Measurements from ENCODE around the gene AMBRA1. TPM values are rescaled to one million over a fixed set of nuclear protein-coding genes. Genes with fewer than 3 reads are reported as not detected.

AMBRA1 gene
- polyA plus RNA-seq, 1 of the 3 experiments (the other 2 are of a cell fraction): 10.4 TPM

- CTCF ChIA-PET: interaction anchor here (0.9 to 2.7 kb wide), 4 partner anchors 23 to 114 kb away, joined by 4 to 8 read pairs (median 6); partner anchors contain the start of gene CHRM4
Observed at GRCh38 chr11:46414879-46415278, 178.9 kb downstream of the AMBRA1 start.

GRCh38 chr11:46414466-46414796 lies 179.4 kb downstream of the AMBRA1 start:
- TF ChIP-seq FOXJ3 (CRISPR knock-in tag; IDR thresholded peaks at IDR 0.05) (no peak), MEF2A (IDR thresholded peaks at IDR 0.05; ENCODE audit: borderline replicate concordance, low read depth) (no peak), GABPA (IDR thresholded peaks at IDR 0.05; ENCODE audit: low read depth) (no peak), RFX5 (IDR thresholded peaks at IDR 0.05; ENCODE audit: low read length) (no peak), JUND (IDR thresholded peaks at IDR 0.05) (no peak), RCOR1 (IDR thresholded peaks at IDR 0.05; ENCODE audit: low read length) (no peak), REST (IDR thresholded peaks at IDR 0.05; ENCODE audit: low read depth, low read length) (no peak)
- 100% methylated on average over 5 of the region's 5 CpGs for WGBS (ENCODE audit: low lambda C conversion rate)
- Histone ChIP-seq H2AFZ (ENCODE audit: low read depth) (no peak overlapping the region), H3K79me2 (ENCODE audit: insufficient read depth) (no peaks in the 10 kb centered on the region), H3K4me3 (ENCODE audit: low read depth in 2 of 2, low read length in 1 of 2) (no peak overlapping the region), H3F3A (replicated peaks; ENCODE audit: insufficient read depth) (no peaks in the 10 kb centered on the region), H4K20me1 (ENCODE audit: insufficient read depth) (no peaks in the 10 kb centered on the region), H3K9me3 (no peaks in the 10 kb centered on the region), H3K4me2 (no peak overlapping the region), H3K4me1 (ENCODE audit: control insufficient read depth in 1 of 2, insufficient read depth in 2 of 2, low read depth in 1 of 2, low read length in 1 of 2) (peaks cover 3 to 10% of the 10 kb centered on the region in 2 experiments; a peak in 2 of 4 replicates), H3K27ac (ENCODE audit: low read depth in 2 of 2, low read length in 1 of 2) (no peak overlapping the region), H3K27me3 (ENCODE audit: insufficient read depth) (no peaks in the 10 kb centered on the region), H3K9ac (no peak overlapping the region), H3K9me2 (no peaks in the 10 kb centered on the region), H3K36me3 (replicated peaks in 1 of 2; ENCODE audit: control insufficient read depth in 1 of 2, insufficient read depth in 2 of 2, low read length in 1 of 2) (peaks cover 11 to 35% of the 10 kb centered on the region in 2 experiments)
- no peak for DNase-seq
- POLR2A ChIA-PET: no interaction called here
- CTCF ChIA-PET: interaction anchor here (0.9 to 3.4 kb wide), 5 partner anchors 22 to 115 kb away, joined by 4 to 12 read pairs (median 6); partner anchors contain the start of gene CHRM4

More at GRCh38 chr11:46414879-46415278, 178.9 kb downstream of the AMBRA1 start:
- Histone ChIP-seq H3K9ac (no peak overlapping the region), H3K4me3 (ENCODE audit: low read depth in 2 of 2, low read length in 1 of 2) (no peak overlapping the region), H3K9me3 (no peaks in the 10 kb centered on the region), H3K4me1 (ENCODE audit: control insufficient read depth in 1 of 2, insufficient read depth in 2 of 2, low read depth in 1 of 2, low read length in 1 of 2) (peaks cover 3 to 10% of the 10 kb centered on the region in 2 experiments; a peak in 2 of 4 replicates), H3K4me2 (no peak overlapping the region), H4K20me1 (ENCODE audit: insufficient read depth) (no peaks in the 10 kb centered on the region), H3K9me2 (no peaks in the 10 kb centered on the region), H3K79me2 (ENCODE audit: insufficient read depth) (no peaks in the 10 kb centered on the region), H3K27me3 (ENCODE audit: insufficient read depth) (no peaks in the 10 kb centered on the region), H3K36me3 (replicated peaks in 1 of 2; ENCODE audit: control insufficient read depth in 1 of 2, insufficient read depth in 2 of 2, low read length in 1 of 2) (peaks cover 11 to 32% of the 10 kb centered on the region in 2 experiments), H3F3A (replicated peaks; ENCODE audit: insufficient read depth) (no peaks in the 10 kb centered on the region), H2AFZ (ENCODE audit: low read depth) (no peak overlapping the region), H3K27ac (ENCODE audit: low read depth in 2 of 2, low read length in 1 of 2) (no peak overlapping the region)
- 50% methylated on average over 2 of the region's 3 CpGs for WGBS (ENCODE audit: low lambda C conversion rate)
- POLR2A ChIA-PET: no interaction called here
- TF ChIP-seq JUND (IDR thresholded peaks at IDR 0.05): no peak
- no peak for TF ChIP-seq RXRA (IDR thresholded peaks at IDR 0.05; ENCODE audit: borderline replicate concordance, low read depth)
- TF ChIP-seq FOXM1 (IDR thresholded peaks at IDR 0.05; ENCODE audit: low read depth): no peak
- no peak for TF ChIP-seq FOXJ3 (CRISPR knock-in tag; IDR thresholded peaks at IDR 0.05)
- no peak for DNase-seq
